NCI-H1105 (cell line): ENCODE results near the gene WASHC3.

Experiments used
- DNase-seq: peaks from one replicate; lab custom pipeline; 2025; lab: John Stamatoyannopoulos, UW

Gene WASHC3

GRCh38 chr12:101967506-101967905 lies 94.3 kb downstream of the WASHC3 start:
- no peak for DNase-seq

GRCh38 chr12:101966496-101966895 lies 95.3 kb downstream of the WASHC3 start:
- no peak for DNase-seq

- no peak for DNase-seq
These were observed 98.1 kb downstream of the WASHC3 start for GRCh38 chr12:101963697-101964096.
